H9 (cell line): ENCODE results near the gene ABCB1. TPM values are rescaled to one million over a fixed set of nuclear protein-coding genes. Genes with fewer than 3 reads are reported as not detected.

Experiments
- DNase-seq: peaks from one replicate; pipeline ENCODE4 v3.0.0-alpha.2; 2017
- H2AFZ ChIP-seq: one replicate; pipeline ENCODE4 v1.6.1; 2013; ENCODE audit warnings: mild to moderate bottlenecking, low read length, control low read depth, moderate library complexity
- H2AK5ac ChIP-seq: 2 replicates; pipeline ENCODE4 v1.6.1; 2013; ENCODE audit warnings: low read length, control low read depth, mixed read lengths; ENCODE audit not compliant: insufficient read length
- H2BK120ac ChIP-seq: one replicate; pipeline ENCODE4 v1.6.1; 2013; ENCODE audit warnings: low read depth, mild to moderate bottlenecking, low read length, control low read depth, inconsistent platforms; ENCODE audit not compliant: poor library complexity, severe bottlenecking
- H2BK12ac ChIP-seq: 2 replicates; pipeline ENCODE4 v1.6.1; 2013; ENCODE audit warnings: low read length, control low read depth, mixed read lengths, low read depth; ENCODE audit not compliant: insufficient read length
- H2BK15ac ChIP-seq: 2 replicates; pipeline ENCODE4 v1.6.1; 2013; ENCODE audit warnings: low read depth, low read length, control low read depth
- H2BK20ac ChIP-seq: one replicate; pipeline ENCODE4 v1.6.1; 2013; ENCODE audit warnings: low read depth, mild to moderate bottlenecking, low read length, control low read depth, inconsistent platforms; ENCODE audit not compliant: poor library complexity, severe bottlenecking
- H2BK5ac ChIP-seq: 2 replicates; pipeline ENCODE4 v1.6.1; 2013; ENCODE audit warnings: low read length, control low read depth, mixed read lengths; ENCODE audit not compliant: insufficient read length
- H3K14ac ChIP-seq: 2 replicates; pipeline ENCODE4 v1.6.1; 2013; ENCODE audit warnings: low read length, control low read depth; ENCODE audit not compliant: insufficient read depth
- H3K18ac ChIP-seq: 2 replicates; pipeline ENCODE4 v1.6.1; 2013; ENCODE audit warnings: low read depth, mild to moderate bottlenecking, mixed read lengths, low read length, control low read depth; ENCODE audit not compliant: insufficient read length
- H3K23ac ChIP-seq: 2 replicates; pipeline ENCODE4 v1.6.1; 2013; ENCODE audit warnings: low read length, control low read depth, mixed read lengths, low read depth; ENCODE audit not compliant: insufficient read length
- H3K23me2 ChIP-seq: 2 replicates; pipeline ENCODE4 v1.6.1; 2013; ENCODE audit warnings: low read depth, mild to moderate bottlenecking, mixed read lengths, low read length, control low read depth; ENCODE audit not compliant: insufficient read length, poor library complexity, severe bottlenecking
- H3K27ac ChIP-seq: 2 replicates; pipeline ENCODE4 v1.5.1; 2013; ENCODE audit warnings: low read length, control low read depth, mixed read lengths, low read depth; ENCODE audit not compliant: insufficient read length
- H3K27me3 ChIP-seq: 2 replicates; pipeline ENCODE4 v1.6.1; 2013; ENCODE audit warnings: low read length, control low read depth, inconsistent platforms; ENCODE audit not compliant: insufficient read depth
- H3K4ac ChIP-seq: 2 replicates; pipeline ENCODE4 v1.6.1; 2013; ENCODE audit warnings: low read depth, mild to moderate bottlenecking, control low read depth, inconsistent platforms, low read length, moderate library complexity
- H3K4me1 ChIP-seq: 2 replicates; pipeline ENCODE4 v1.6.1; 2013; ENCODE audit warnings: low read length, control low read depth, inconsistent platforms; ENCODE audit not compliant: insufficient read depth
- H3K4me2 ChIP-seq: 2 replicates; pipeline ENCODE4 v1.6.1; 2013; ENCODE audit warnings: low read length, control low read depth, mixed read lengths; ENCODE audit not compliant: insufficient read length, insufficient read depth
- H3K56ac ChIP-seq: 2 replicates; pipeline ENCODE4 v1.6.1; 2013; ENCODE audit warnings: low read depth, mild to moderate bottlenecking, mixed read lengths, low read length, control low read depth; ENCODE audit not compliant: insufficient read length
- H3K79me1 ChIP-seq: 2 replicates; pipeline ENCODE4 v1.6.1; 2013; ENCODE audit warnings: low read depth, mild to moderate bottlenecking, moderate library complexity, low read length, control low read depth, inconsistent platforms; ENCODE audit not compliant: insufficient read depth, poor library complexity, severe bottlenecking
- H3K79me2 ChIP-seq: 2 replicates; pipeline ENCODE4 v1.6.1; 2013; ENCODE audit warnings: low read length, control low read depth, inconsistent platforms; ENCODE audit not compliant: insufficient read depth
- H3K9ac ChIP-seq: 2 replicates; pipeline ENCODE4 v1.6.1; 2013; ENCODE audit warnings: low read length, control low read depth, mixed read lengths; ENCODE audit not compliant: insufficient read length; ENCODE audit errors: extremely low read depth
- H3K9me3 ChIP-seq: one replicate; pipeline ENCODE4 v1.6.1; 2013; ENCODE audit warnings: low read depth, low read length, inconsistent platforms; ENCODE audit not compliant: control insufficient read depth
- H3T11ph ChIP-seq: one replicate; pipeline ENCODE4 v1.6.1; 2013; ENCODE audit warnings: mild to moderate bottlenecking, low read length, control low read depth, inconsistent platforms
- H4K20me1 ChIP-seq: one replicate; pipeline ENCODE4 v1.6.1; 2013; ENCODE audit not compliant: control insufficient read depth, insufficient read length, insufficient read depth
- H4K5ac ChIP-seq: 2 replicates; pipeline ENCODE4 v1.6.1; 2013; ENCODE audit warnings: low read depth, mild to moderate bottlenecking, mixed read lengths, low read length, control low read depth; ENCODE audit not compliant: insufficient read length
- H4K8ac ChIP-seq: replicated peaks from 2 replicates; pipeline ENCODE4 v1.6.1; 2013; ENCODE audit warnings: low read length, control low read depth, mixed read lengths, low read depth; ENCODE audit not compliant: insufficient read length
- H4K91ac ChIP-seq: 2 replicates; pipeline ENCODE4 v1.6.1; 2013; ENCODE audit warnings: low read depth, mild to moderate bottlenecking, moderate library complexity, mixed read lengths, low read length, control low read depth; ENCODE audit not compliant: insufficient read length
- H3K27ac Mint-ChIP-seq, 3 experiments: 2 replicates in 2 of 3; 3 replicates in 1 of 3; pipeline ENCODE4 v1.8.0; 2020 to 2021; ENCODE audit warnings: mixed read lengths in 3 of 3, mild to moderate bottlenecking in 1 of 3, moderate library complexity in 1 of 3
- H3K27me3 Mint-ChIP-seq: 2 replicates; pipeline ENCODE4 v1.8.0; 2021; ENCODE audit warnings: low read depth, mild to moderate bottlenecking, moderate library complexity, mixed read lengths
- H3K36me3 Mint-ChIP-seq, 3 experiments: 2 replicates in 2 of 3; 3 replicates in 1 of 3; pipeline ENCODE4 v1.8.0; 2020 to 2021; ENCODE audit warnings: low read depth in 3 of 3, mixed read lengths in 3 of 3; ENCODE audit not compliant: insufficient read depth in 1 of 3
- H3K4me1 Mint-ChIP-seq, 2 experiments: 2 replicates each; pipeline ENCODE4 v1.8.0; 2020; ENCODE audit warnings: mixed read lengths in 2 of 2
- H3K4me3 Mint-ChIP-seq, 2 experiments: 2 replicates in 1 of 2; 3 replicates in 1 of 2; pipeline ENCODE4 v1.8.0; 2020 to 2021; ENCODE audit warnings: mild to moderate bottlenecking in 2 of 2, mixed read lengths in 2 of 2, moderate library complexity in 1 of 2
- H3K9me3 Mint-ChIP-seq, 2 experiments: 2 replicates in 1 of 2; 3 replicates in 1 of 2; pipeline ENCODE4 v1.8.0; 2020; ENCODE audit warnings: mild to moderate bottlenecking in 2 of 2, mixed read lengths in 2 of 2, moderate library complexity in 1 of 2
- CTCF ChIP-seq: fragments of 200-600 bp; sonication (generic); conservative IDR thresholded peaks from 3 replicates; pipeline ENCODE4 v1.8.0; 2021; ENCODE audit warnings: antibody characterized with exemption, mild to moderate bottlenecking
- WGBS: extraction: QIAGEN DNeasy Blood & Tissue Kit; methylation state at CpG from one replicate; pipeline ENCODE4 v1.1.7; 2013; ENCODE audit warnings: missing lambda C conversion rate, low lambda C conversion rate, mixed read lengths; ENCODE audit not compliant: insufficient read length; ENCODE audit errors: extremely low coverage; 5-methylcytosine and 5-hydroxymethylcytosine counted together
- total RNA-seq: library from RNA; stranded (reverse); gene quantifications from 2 replicates; pipeline ENCODE4 v1.2.1, GENCODE V29; 2021

ABCB1 gene
- total RNA-seq, 1 experiment from 2014 or later = 0.33 TPM

- no peaks in the 10 kb centered on the region; a peak in 1 of 7 replicates for H3K36me3 Mint-ChIP-seq
- Histone ChIP-seq H2AFZ (no peak overlapping the region), H3K18ac (no peak overlapping the region), H3K23me2 (no peaks in the 10 kb centered on the region), H3K4me2 (no peak overlapping the region), H4K5ac (no peak overlapping the region), H2BK20ac (no peak overlapping the region), H2BK5ac (no peak overlapping the region), H3K23ac (no peak overlapping the region), H3K27me3 (no peaks in the 10 kb centered on the region), H2BK15ac (no peak overlapping the region), H3K56ac (no peak overlapping the region), H3K79me1 (no peaks in the 10 kb centered on the region), H4K8ac (no peak overlapping the region), H3K9ac (no peak overlapping the region), H3K27ac (no peak overlapping the region), H2BK12ac (no peak overlapping the region), H2BK120ac (no peak overlapping the region), H3T11ph (no peak overlapping the region), H3K14ac (no peak overlapping the region), H4K20me1 (no peaks in the 10 kb centered on the region), H3K9me3 (no peaks in the 10 kb centered on the region), H3K4me1 (no peaks in the 10 kb centered on the region), H3K4ac (no peak overlapping the region), H2AK5ac (no peak overlapping the region), H4K91ac (no peak overlapping the region), H3K79me2 (no peaks in the 10 kb centered on the region)
- TF ChIP-seq CTCF = no peak
- no peaks in the 10 kb centered on the region for H3K27me3 Mint-ChIP-seq
- H3K4me3 Mint-ChIP-seq = no peak overlapping the region
- H3K27ac Mint-ChIP-seq = no peak overlapping the region
- H3K9me3 Mint-ChIP-seq = no peaks in the 10 kb centered on the region
- no CpG with 5 or more reads among the region's 1 CpG for WGBS
- no peak for DNase-seq
- H3K4me1 Mint-ChIP-seq = no peaks in the 10 kb centered on the region
These were observed 62.6 kb downstream of the ABCB1 start for GRCh38 chr7:87538052-87538451.
